NB4 (cell line): ENCODE data around the gene SERAC1.
A peak's percentile ranks its signal among the peaks of the same experiment; 100 is the strongest.

Experiments used
- POLR2A ChIP-seq: IDR thresholded peaks from 2 replicates; pipeline ENCODE4 v1.6.1; 2011; ENCODE audit warnings: mild to moderate bottlenecking; ENCODE audit not compliant: insufficient read length; ENCODE audit errors: extremely low read depth
- TF ChIP-seq, protein P1 (sequence below): IDR thresholded peaks from one replicate; pipeline ENCODE4 v1.5.1; 2012; ENCODE audit warnings: low read depth, low read length
- TF ChIP-seq, protein P2 (sequence below): IDR thresholded peaks from 2 replicates; pipeline ENCODE4 v1.6.1; 2011; ENCODE audit warnings: low read depth, low read length

- TF ChIP-seq, protein P1, sequence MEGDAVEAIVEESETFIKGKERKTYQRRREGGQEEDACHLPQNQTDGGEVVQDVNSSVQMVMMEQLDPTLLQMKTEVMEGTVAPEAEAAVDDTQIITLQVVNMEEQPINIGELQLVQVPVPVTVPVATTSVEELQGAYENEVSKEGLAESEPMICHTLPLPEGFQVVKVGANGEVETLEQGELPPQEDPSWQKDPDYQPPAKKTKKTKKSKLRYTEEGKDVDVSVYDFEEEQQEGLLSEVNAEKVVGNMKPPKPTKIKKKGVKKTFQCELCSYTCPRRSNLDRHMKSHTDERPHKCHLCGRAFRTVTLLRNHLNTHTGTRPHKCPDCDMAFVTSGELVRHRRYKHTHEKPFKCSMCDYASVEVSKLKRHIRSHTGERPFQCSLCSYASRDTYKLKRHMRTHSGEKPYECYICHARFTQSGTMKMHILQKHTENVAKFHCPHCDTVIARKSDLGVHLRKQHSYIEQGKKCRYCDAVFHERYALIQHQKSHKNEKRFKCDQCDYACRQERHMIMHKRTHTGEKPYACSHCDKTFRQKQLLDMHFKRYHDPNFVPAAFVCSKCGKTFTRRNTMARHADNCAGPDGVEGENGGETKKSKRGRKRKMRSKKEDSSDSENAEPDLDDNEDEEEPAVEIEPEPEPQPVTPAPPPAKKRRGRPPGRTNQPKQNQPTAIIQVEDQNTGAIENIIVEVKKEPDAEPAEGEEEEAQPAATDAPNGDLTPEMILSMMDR: no peak
- TF ChIP-seq, protein P2, sequence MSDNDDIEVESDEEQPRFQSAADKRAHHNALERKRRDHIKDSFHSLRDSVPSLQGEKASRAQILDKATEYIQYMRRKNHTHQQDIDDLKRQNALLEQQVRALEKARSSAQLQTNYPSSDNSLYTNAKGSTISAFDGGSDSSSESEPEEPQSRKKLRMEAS: peak; percentile 30
- TF ChIP-seq POLR2A: no peak
Measured at GRCh38 chr6:158161566-158162254, 6.4 kb downstream of the SERAC1 start.
